HG02852 (cell line): ENCODE data around the gene TBC1D3I.
"Not testable (repeated sequence)": the region's sequence is repeated elsewhere in the genome, so short reads cannot be mapped to it uniquely, and the experiment has no call there.

ENCODE experiments used
- ATAC-seq: cut with Tn5 transposase; IDR thresholded peaks from one replicate; pipeline ENCODE4 v1.9.1; 2021; ENCODE audit warnings: mild to moderate bottlenecking, moderate library complexity; ENCODE audit not compliant: unreplicated experiment

Gene TBC1D3I

DNA sequence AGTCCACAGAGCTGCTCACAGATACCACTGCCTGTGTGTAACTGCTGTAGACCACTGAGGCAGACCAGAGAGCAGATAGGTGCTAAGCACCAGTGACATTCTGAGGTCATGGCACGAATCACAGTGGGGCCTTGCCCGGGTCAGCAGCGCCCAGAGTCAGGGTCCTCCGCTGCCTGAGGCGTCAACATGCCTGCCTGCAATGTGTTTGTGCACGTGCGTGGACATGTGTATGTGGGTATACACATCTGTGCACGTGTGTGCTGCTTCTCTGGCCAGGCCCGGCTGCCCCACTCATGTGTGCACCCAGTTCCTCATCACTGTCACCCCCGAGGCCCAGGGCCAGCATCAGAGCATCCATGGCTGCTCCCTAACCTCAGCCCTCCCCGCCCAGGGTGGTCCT is at the start of gene TBC1D3I:
TBC1D3I (minus strand) TSS at position 101 of the 400 bp plus-strand sequence. CDS start 1,585 bp downstream, outside the sequence.
- ATAC-seq = not testable (repeated sequence)

DNA sequence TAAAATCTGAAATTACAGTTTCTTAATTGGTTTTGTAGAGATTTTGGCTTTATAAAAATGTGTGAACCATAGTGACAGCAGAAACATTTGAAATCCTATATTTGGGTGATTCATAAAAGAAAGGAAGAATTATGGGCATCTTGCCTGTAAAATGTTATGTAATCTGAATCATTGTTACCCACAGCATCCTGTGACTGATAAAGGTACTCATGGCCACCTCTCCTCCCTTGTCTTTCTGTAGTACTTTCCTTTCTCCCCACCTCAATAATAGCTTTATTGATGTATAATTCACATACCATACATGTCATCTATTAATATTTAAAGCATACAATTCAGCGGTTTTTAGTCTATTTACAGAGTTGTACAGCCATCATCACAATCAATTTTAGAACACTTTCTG is 30.8 kb upstream of the TBC1D3I start:
- not testable (repeated sequence) for ATAC-seq

DNA sequence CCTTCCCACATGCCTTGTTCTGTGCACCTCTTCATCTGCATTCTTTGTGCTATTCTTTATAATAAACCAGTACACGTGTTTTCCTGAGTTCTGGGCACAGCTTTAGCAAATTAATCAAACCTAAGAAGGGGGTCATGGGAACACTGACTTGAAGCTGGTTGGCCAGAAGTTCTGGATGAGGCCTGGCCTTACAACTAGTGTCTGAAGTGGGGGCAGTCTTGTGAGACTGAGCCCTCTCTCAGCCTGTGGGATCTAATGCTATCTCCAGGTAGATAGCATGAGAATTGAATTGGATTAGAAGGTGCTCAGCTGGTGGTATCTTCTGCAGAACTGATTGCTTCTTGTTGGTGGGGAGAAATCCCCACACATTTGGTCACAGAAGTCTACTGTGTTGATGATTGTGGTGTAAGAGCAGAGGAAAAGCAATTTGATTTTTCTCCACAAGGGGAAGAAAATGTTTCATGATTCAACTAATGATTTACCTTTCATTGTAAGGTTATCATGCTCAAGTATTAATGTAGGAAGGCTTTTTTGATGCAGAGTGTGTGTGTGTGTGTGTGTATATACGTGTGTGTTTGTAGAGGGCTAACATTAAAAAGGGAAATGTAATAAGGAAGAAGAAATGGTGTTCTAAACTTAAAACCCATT is 25.7 kb upstream of the TBC1D3I start:
- not testable (repeated sequence) for ATAC-seq

DNA sequence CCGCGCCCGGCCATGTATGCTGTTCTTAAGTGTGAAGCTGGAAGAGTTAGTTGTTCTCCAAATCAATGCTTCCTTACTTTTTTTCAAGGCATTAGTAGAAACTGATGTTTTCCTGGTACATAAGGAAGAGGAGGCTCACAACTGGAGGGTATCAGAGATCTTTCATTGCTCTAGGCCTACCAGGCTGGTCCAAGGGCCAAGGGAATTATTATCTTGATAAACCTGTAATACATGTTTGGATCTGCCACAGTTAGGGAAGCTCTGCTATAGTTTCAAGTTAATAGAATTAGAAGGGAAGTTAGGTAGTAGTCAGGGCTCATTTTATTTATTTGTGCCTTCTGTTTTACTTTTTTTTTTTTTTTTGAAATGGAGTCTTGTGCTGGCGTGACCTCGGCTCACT is 19.8 kb upstream of the TBC1D3I start:
- not testable (repeated sequence) for ATAC-seq

DNA sequence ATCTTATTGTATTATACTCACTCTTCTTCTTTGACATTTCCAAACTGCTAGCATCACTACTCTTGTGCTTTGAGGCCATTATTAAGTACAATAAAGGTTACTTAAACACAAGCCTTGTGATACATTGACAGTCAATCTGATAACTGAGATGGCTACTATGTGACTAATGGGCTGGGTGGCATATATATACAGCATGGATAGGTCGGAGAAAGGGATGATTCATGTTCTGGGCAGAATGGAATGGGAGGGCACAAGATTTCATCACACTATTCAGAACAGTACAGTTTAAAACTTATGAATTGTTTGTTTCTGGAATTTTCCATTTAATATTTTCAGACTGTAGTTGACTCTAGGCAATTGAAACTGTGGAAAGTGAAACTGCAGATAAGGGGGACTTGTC is 18.9 kb upstream of the TBC1D3I start:
- ATAC-seq = not testable (repeated sequence)

DNA sequence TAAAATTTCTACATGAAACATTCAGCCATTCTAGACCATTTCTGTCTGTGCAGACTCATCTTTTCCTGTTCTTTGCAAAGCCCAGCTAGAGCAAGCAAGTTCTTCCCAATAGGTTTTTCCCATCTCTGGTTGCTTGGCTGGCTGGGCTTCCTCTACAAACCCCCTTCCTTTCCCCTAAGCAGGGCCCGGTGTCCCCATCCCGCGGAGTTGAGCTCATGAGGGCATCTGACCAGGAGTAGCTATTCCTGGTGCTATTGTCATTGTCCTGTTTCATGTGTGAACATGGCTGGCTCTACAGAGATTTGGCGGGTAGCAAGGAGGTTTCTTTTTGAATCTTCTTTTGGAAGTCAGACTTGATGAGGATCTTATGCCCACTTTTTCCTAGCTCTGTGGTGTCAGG is 22.3 kb downstream of the TBC1D3I start:
- ATAC-seq = not testable (repeated sequence)

DNA sequence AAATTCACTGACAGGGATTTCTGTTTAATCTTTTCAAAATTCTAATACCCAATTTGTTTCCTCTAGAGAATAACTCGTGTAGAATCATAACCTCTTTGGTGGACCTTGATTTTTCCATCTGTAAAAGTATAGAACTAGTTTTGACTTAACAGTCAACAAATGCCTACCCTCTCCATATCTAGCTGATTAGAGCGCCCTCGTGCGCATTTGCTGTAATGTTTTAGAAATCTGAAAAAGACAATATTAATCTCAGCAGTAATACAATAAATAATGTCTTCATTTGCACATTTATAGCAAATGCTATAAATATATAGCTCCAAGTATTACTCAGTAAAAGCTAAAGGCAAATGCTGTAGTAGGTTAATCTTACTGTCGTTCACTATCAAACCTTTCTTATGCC is 34.7 kb downstream of the TBC1D3I start:
- ATAC-seq = not testable (repeated sequence)

DNA sequence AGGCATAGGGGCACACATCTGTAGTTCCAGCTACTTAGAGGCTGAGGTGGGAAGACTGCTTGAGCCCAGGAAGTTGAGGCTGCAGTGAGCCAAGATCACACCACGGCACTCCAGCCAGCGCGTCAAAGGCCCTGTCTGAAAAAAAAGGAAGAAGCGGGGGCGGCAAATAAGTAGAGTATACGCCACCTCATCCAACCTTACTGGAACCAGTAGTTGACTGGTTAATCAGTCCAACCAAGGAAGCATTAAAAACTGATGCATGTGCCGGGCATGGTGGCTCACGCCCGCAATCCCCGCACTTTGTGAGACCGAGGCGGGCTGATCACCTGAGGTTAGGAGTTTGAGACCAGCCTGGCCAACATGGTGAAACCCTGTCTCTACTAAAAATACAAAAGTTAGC is 41.4 kb downstream of the TBC1D3I start:
- ATAC-seq = not testable (repeated sequence)

DNA sequence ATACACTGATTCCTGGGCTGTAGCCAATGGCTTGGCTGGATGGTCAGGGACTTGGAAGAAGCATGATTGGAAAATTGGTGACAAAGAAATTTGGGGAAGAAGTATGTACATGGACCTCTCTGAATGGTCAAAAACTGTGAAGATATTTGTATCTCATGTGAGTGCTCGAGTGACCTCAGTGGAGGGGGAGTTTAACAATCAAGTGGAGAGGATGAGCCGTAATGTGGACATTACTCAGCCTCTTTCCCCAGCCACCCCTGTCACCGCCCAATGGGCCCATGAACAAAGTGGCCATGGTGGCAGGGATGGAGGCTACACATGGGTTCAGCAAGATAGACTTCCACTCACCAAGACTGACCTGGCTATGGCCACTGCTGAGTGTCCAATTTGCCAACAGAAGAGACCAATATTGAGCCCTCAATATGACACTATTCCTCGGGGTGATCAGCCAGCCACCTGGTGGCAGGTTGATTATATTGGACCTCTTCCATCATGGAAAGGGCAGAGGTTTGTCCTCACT is 42.7 kb downstream of the TBC1D3I start:
- not testable (repeated sequence) for ATAC-seq

DNA sequence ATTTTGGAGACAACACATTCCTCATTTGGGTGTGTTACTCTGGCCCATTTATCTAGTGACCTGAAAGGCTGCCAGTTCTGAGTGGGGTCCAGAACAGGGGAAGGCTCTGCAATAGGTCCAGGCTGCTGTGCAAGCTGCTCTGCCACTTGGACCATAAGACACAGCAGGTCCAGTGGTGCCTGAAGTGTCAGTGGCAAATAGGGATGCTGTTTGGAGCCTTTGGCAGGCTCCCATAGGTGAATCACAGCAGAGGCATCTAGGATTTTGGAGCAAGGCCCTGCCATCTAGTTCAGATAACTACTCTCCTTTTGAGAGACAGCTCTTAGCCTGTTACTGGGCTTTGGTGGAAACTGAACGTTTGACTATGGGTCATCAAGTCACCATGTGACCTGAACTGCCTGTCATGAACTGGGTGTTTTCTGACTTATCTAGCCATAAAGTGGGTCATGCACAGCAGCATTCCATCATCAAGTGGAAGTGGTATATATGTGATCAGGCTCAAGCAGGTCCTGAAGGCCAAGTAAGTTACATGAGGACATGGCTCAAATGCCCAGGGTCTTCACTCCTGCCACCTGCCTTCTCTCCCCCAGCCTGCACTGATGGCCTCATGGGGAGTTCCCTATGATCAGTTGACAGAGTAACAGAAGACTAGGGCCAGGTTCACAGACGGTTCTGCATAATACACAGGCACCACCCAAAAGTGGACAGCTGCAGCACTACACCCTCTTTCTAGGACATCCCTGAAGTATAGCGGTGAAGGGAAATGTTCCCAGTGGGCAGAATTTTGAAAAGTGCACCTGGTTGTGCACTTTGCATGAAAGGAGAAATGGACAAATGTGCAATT is 43.4 kb downstream of the TBC1D3I start:
- not testable (repeated sequence) for ATAC-seq

DNA sequence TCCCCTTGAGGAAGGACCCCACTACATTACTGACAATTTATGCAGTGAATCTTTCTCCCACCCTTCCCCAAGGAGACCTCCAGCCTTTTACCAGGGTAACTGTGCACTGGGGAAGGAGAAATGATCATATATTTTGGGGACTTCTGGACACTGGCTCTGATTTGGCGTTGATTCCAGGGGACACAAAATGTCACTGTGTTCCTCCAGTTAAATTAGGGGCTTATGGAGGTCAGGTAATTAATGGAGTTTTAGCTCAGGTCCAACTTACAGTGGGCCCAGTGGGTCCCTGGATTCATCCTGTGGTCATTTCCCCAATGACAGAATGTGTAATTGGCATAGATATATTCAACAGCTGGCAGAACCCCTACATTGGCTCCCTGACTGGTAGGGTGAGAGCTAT is 44.8 kb downstream of the TBC1D3I start:
- ATAC-seq = not testable (repeated sequence)

DNA sequence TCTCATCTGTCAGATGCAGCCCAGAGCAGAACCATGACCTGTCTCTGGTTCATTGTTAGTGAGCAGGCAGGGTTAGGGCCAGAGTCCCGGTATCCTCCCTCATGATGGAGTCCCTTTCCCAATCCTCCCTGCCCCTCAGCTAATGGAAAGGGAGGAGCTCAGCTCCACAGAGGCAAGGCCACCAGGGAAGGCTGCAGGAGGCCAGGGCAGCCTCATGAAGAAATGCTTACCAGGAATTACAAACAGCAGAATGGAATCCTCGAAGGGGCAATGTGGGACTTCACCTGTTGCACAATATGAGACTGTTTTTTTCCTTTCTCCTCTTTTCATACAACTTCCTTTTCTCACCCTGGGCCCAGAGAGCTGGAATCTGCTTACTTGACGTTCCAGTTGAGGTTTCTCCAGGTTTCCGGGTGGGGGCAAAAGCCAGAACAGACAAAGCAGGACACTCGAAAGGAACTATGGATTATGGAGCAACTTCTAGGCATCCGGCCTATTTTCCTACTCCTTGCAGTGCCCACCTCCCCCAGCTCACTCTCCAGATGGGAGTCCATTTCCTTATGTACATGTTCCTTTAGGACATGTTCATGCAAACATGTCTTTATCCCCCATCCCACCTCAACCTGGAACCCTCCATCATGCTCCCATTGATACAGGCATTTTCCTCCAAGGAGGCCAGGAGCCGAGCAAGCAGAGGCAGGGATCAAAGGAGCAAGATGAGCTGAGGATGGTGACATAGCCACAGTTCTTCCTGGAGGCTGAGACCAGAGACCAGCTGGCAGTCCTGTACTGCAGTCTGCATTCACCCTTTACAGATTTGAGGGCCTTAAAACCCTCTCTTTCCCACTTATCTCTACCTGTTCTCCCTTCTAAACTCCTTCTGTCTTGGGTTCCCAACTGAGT is 48.7 kb downstream of the TBC1D3I start:
- not testable (repeated sequence) for ATAC-seq

DNA sequence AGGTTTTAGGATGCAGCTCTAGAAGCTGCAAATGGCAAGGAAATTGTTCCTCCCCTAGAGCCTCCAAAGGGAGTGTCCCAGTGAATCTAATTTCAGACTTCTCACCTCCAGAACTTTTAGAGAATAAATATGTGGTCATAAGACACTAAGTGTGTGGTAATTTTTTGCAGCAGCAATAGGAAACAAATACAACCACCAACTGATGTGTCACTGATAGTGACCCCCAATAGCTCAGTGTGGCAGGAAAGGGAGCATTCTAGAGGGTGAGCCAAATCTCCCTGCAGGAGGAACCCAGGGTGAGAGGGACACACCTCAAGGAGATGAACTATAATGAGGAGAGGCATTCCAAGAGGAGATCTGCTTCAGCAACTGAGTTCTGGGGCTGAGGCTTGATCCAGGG is 49.5 kb downstream of the TBC1D3I start:
- ATAC-seq = no peak

DNA sequence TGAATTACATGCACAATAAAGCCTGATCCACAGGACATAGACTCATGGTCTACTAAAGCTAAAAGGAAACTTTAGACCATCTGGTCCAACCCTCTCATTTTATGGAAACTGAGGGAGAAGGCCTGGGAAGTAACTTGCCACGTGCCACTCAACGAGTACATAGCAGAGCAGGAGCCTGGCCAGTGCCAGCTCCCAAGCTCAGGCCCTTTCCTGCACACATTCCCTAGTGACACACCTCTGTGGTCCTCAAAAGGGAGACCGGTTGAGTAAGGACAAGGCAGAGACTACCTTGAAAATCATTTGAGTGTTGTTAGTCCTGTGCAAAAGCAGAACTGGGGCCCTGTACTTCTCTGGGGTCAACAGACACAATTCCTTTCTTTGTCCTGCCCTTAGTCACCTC is 50.7 kb downstream of the TBC1D3I start:
- ATAC-seq = no peak

DNA sequence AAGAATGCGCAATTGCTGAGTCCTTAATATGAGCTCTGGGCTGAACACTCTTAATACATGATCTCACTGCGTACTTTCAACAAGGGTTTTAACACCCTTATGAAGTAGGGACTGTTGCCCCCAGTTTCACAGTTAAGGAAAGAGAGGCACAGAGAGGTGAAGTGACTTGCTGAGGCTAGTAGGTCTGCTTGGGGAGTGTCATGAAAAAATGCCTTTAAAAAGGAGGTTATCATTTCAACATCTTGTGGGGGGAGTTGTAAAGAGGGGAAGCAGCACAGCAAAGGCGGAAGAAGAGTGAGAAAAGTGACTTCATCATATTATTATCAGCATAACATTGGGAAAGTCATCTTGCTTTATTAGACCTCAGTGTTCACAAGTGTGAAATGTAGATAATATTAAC is 51.4 kb downstream of the TBC1D3I start:
- no peak for ATAC-seq

DNA sequence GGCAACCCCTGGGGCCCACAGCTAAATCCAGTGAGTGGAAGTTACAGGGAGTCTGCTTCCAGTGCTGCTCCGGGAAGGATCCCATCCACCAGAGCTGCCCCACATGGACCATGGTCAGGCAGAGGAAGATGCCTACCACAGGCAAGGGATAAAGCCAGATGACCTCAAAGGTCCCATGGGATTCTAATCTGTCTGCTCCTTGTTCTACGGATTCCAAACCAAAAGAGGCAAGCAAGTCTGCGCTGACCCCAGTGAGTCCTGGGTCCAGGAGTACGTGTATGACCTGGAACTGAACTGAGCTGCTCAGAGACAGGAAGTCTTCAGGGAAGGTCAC is 52.1 kb downstream of the TBC1D3I start:
- ATAC-seq = no peak

DNA sequence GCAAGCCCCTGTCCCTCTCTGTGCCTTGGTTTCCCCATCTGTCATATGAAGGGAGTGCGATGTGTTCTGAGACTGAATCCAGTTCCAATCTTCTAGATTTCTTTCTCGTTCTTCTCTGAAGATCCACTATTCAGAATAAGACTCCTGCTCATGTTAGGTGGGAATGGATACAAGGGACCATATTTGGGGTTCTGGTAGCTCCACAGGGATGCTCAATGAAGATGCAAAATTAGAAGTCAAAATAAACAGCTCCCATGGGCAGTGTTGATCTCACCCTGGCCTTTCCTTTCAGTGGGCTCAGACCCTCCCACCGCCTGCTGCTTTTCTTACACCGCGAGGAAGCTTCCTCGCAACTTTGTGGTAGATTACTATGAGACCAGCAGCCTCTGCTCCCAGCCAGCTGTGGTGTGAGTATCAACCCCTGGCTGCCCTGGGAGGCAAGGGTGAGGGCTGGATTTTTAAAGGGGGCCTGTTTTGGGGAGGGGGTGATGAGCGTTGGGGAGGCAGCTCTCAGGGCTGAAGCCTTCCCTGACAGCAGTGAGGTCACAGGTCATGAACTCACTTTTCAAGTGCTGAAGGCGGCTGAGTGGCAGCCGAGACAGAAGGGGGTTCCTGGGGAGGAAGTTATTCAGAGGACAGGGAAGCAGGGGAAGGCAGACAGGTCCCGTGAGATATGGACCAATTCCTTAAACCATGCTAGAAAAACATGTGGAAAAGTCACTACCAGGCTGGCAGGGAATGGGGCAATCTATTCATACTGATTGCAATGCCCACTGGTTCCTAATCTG is 52.7 kb downstream of the TBC1D3I start:
- ATAC-seq = not testable (repeated sequence)

DNA sequence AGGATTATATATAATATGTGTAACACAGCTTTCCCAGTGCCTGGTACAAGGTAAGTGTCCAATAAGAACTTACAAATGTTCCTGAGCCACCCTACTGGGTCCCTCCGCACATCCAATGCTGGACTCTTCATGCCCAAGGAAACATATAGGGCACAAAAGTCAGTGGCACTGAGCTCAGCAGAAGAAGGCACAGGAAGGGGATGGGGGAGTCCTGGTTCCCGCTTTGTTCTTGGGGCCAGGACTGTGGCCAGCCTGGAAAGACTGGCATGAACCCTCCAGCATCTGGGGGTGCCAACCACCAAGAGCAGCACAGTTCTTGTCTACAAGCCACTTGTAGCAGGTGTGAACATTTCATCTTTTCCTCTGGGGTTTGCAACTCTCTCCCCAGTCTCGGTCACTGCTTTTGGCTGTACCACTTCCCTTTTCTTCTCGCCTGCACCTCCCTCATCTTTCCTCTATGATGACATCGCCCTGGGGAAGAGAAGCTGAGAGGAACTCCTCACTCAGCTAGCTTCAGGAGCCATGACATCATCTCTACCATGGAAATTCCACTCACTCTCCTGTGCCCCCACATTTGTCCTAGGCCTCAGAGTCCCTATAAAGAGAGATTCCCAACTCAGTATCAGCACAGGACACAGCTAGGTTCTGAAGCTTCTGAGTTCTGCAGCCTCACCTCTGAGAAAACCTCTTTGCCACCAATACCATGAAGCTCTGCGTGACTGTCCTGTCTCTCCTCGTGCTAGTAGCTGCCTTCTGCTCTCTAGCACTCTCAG is 53.7 kb downstream of the TBC1D3I start, which contains the start of gene CCL4L2:
CCL4L2 (plus strand) TSS at position 625 of the 773 bp plus-strand sequence.
- peak; percentile 71 for ATAC-seq

DNA sequence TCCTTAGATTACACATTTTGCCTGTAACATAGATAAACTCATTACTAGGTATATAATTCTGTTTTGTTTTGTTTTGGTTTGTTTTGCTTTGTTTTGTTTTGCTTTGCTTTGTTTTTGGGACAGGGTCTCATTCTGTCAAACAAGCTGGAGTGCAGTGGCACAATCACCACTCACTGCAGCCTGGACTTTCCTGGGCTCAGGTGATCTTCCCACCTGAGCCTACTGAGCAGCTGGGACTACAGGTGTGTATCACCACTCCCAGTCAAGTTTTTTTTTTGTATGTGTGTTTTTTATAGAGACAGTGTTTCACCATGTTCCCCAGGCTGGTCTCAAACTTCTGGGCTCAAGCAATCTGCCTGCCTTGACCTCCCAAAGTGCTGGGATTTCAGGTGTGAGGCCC is 54.8 kb downstream of the TBC1D3I start:
- ATAC-seq = no peak
